Tongue (tissue), 2 donors: ENCODE data around the gene NSRP1. TPM values are rescaled to one million over a fixed set of nuclear protein-coding genes. Genes with fewer than 3 reads are reported as not detected.
"Not testable (repeated sequence)": the region's sequence is repeated elsewhere in the genome, so short reads cannot be mapped to it uniquely, and the experiment has no call there.

ENCODE experiments used
- DNase-seq: peaks from one replicate; pipeline ENCODE4 v3.0.0-alpha.2; 2015
- total RNA-seq: library from RNA; depleted of rRNA; stranded (reverse); fragments of >200 nt; gene quantifications from one replicate; pipeline ENCODE4 v1.2.3, GENCODE V29; 2014

The NSRP1 gene
- total RNA-seq, 1 donor from 2014 or later: 19.9 TPM

- no peak for DNase-seq
These were observed 70.1 kb downstream of the NSRP1 start for GRCh38 chr17:30186761-30187160.

- no peak for DNase-seq
These were observed 71.0 kb downstream of the NSRP1 start for GRCh38 chr17:30187573-30187972.

GRCh38 chr17:30188211-30188939, 71.8 kb downstream of the NSRP1 start:
- no peak for DNase-seq

- no peak for DNase-seq
These were observed 74.5 kb downstream of the NSRP1 start for GRCh38 chr17:30191072-30191471.

- DNase-seq: no peak
These were observed 79.9 kb downstream of the NSRP1 start for GRCh38 chr17:30196504-30196903.

- no peak for DNase-seq
These were observed 80.8 kb downstream of the NSRP1 start for GRCh38 chr17:30197416-30197815.

GRCh38 chr17:30199600-30199999, 83.0 kb downstream of the NSRP1 start:
- DNase-seq: no peak

- DNase-seq: no peak
These were observed 83.5 kb downstream of the NSRP1 start for GRCh38 chr17:30200106-30200505.

GRCh38 chr17:30200656-30201055, 84.0 kb downstream of the NSRP1 start:
- not testable (repeated sequence) for DNase-seq

GRCh38 chr17:30203471-30203981, 86.9 kb downstream of the NSRP1 start:
- DNase-seq: no peak

- no peak for DNase-seq
These were observed 91.0 kb downstream of the NSRP1 start for GRCh38 chr17:30207655-30208054.

GRCh38 chr17:30208214-30208613, 91.6 kb downstream of the NSRP1 start:
- DNase-seq: no peak

GRCh38 chr17:30209930-30210329, 93.3 kb downstream of the NSRP1 start:
- DNase-seq: no peak

GRCh38 chr17:30210366-30210765, 93.8 kb downstream of the NSRP1 start:
- DNase-seq: no peak

GRCh38 chr17:30210901-30211300, 94.3 kb downstream of the NSRP1 start:
- no peak for DNase-seq

GRCh38 chr17:30211371-30211770, 94.8 kb downstream of the NSRP1 start:
- no peak for DNase-seq

- no peak for DNase-seq
These were observed 96.1 kb downstream of the NSRP1 start for GRCh38 chr17:30212750-30213149.

GRCh38 chr17:30217054-30217453, 100.4 kb downstream of the NSRP1 start:
- no peak for DNase-seq

GRCh38 chr17:30217746-30218245, 101.2 kb downstream of the NSRP1 start:
- no peak for DNase-seq

- DNase-seq: no peak
These were observed 102.2 kb downstream of the NSRP1 start for GRCh38 chr17:30218799-30219198.

GRCh38 chr17:30219315-30219714, 102.7 kb downstream of the NSRP1 start:
- DNase-seq: no peak

GRCh38 chr17:30219833-30220232, 103.2 kb downstream of the NSRP1 start:
- no peak for DNase-seq

GRCh38 chr17:30220414-30220813, 103.8 kb downstream of the NSRP1 start:
- DNase-seq: no peak

- no peak for DNase-seq
These were observed 104.7 kb downstream of the NSRP1 start for GRCh38 chr17:30221346-30221745.
